NCI-H2107 (cell line): ENCODE data around the gene GSTT2.
A peak's percentile ranks its signal among the peaks of the same experiment; 100 is the strongest.
"Not testable (repeated sequence)": the region's sequence is repeated elsewhere in the genome, so short reads cannot be mapped to it uniquely, and the experiment has no call there.

Source experiments
- DNase-seq: peaks from one replicate; lab custom pipeline; 2025; lab: John Stamatoyannopoulos, UW

GSTT2 gene

DNA sequence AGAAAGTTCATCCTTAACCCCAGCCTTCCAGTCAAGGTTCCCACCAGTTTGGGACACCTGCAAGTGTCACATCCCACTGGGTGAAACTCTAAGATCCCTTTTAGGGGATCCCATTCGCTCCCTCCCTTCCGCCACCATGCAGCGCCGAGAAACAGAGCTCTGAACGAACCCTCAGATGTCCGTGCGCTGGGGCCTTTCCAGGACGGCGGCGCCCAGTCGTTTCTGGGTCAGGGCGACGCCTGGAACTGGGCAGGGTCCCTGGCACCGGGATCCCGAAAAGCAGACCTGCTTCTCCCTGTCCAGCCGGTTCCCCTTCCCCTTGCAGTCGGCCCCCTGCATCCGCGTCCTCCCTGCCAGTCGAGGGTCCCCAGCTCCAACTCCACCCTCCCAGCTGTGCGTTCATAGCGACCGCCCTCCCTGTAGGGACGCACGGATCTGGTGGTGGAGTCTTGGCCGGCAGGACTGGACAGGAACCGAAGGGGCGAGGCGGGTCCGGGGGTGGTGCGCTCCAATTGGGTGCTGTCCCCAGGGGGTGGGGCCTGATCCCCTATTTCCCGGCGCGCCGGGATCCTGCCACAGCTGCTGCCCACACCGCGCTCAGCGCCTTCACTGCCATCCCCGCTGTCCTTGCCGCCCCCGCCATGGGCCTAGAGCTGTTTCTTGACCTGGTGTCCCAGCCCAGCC lies at the start of gene GSTT2:
Gene GSTT2, plus strand, starts transcription at position 578 of the 684 bp plus-strand sequence.
- DNase-seq, result not testable (repeated sequence)

DNA sequence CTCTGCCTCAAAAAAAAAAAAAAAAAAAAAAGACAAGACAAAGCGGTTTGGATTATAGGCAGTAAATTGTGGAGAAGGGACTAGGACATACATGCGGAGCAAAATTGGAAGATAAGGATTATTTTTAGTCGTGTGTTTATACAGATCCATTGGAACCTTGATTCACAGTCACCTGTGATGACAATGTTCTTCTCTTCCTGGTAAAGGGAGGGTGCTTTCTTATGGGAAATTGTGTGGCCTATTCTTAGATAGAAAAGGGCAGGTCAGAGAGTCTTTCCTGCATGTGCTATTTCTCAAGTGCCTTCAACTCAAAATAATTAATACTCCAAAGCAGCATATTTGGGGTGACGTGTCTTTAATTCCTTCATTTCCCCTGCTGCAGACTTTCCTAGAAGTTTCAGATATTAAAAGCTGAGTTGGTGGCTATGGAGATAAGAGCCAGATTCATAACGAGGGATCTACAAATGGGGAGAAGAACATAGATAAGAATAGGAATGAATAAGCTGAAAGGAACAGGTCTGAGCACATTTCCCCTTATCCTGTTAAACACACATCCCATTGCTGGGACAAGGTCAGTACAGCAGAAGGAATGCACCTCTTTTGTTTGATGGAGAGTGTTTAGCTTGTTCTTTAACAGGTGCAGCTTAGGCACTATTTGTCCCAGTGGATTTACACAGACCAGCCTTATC lies 41.5 kb upstream of the GSTT2 start:
- DNase-seq, result no peak

DNA sequence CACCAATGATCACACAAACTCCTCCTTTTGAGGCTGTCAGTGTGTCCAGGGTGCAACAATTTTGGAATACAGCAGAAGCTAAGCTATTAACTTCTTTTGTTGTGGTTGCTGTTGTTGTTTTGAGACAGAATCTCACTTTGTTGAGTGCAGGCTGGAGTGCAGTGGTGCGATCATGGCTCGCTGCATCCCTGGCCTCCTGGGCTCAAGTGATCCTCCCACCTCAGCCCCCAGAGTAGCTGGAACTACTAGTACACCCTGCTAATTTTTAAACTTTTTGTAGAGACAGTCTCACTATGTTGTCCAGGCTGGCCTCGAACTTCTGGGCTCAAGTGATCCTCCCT lies 40.9 kb upstream of the GSTT2 start:
- no peak for DNase-seq

DNA sequence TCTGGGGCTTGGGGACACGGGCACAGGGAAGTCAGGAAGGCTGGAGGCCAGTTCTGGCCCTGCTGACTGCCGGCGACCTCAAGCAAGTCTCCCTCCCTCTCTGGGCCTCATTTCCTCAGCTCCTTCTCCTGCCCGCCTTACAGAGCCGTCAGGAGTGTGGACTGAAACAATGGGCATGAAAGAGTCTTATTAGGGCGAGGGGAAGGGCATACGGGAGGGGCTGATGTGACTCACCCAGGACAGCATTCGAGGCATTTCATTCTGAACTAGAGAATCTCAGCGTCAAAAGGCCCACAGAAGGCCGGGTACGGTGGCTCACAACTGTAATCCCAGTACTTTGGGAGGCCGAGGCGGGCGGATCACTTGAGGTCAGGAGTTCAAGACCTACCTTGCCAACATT lies 39.8 kb upstream of the GSTT2 start:
- DNase-seq, result not testable (repeated sequence)

DNA sequence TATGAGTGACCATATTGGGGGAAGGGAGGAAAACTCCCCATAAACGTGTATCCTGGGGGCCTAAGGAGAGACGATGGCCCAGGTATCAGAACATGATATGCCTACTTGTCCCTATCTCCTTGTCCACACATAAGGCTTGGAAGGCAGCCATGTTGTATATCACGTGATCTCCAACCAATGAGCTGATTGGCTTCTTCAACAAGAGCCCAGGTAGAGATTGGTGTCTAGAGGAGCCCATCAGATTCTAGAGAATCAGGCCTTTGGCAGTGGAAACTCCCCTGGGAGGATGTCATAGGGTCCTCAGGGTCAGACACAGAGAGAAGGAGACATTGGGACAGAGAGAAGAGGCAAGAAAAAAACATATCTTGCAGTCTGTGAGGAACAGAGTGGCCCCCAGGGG lies 32.5 kb upstream of the GSTT2 start:
- DNase-seq, result not testable (repeated sequence)

DNA sequence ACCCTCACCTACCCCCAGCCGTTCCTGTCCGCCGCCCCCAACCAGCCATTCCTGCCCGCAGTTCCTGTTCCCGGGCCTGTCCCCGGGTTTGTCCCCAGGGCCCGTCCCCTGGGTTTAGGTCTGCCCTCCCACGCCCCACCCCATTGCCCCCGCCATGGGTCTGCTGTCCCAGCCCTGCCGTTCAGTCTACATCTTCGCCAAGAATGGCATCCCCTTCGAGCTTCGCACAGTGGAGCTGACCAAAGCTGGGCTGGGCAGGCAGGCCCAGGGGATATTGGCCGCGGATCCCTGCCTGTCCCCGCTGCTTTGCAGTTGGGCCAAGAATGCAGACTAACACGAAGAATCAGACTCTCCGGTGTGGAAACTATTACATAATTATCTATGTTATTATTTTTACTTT lies 30.2 kb upstream of the GSTT2 start:
- not testable (repeated sequence) for DNase-seq

DNA sequence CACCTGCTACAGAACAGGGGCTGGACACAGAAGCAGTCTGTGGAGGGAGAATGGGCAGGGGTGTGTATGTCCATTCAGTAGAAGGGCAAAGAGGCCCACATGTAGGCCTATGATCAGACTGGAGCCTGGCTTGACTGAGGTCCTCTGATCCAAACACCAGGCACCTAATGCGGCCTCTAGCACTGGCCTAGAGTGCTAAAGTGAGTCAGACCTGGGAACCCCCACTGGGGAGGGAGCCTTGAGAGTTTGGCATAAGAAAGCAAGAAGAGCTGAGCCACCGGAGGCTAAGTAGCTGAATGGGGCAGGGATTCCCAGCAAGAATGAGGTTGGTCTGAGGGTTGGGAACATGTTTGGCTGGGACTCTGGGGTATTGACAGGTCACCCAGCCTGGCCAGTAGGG lies 28.6 kb upstream of the GSTT2 start:
- not testable (repeated sequence) for DNase-seq

DNA sequence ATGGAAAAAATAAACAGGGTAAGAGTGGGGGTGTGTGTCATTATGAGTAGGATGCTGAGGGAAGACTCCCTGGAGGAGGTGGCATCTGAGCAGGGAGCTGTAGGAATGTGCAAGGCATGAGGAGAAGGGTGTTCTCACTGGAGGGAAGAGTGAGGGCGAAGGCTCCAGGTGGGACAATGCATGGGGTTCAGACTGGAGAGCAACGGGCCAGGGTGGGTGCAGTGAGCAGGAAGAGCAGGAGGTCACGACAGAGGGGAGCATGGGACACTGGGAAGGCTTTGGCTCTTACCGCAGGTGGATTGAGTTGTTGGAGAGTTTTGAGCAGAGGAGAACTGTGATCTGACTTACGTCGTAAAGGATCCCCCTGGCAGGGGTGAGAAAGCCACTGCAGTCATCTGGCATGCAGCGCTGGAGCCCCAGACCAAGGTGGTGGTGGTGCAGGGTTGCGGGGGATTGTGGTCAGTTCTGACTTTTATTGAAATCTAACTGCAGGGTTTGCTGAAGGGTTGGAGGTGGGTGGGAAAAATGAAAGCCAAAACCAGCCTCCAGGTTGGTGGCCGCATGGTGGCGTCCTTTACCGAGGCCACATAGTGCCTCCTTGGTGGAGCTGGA lies 27.0 kb upstream of the GSTT2 start:
- DNase-seq, result not testable (repeated sequence)

DNA sequence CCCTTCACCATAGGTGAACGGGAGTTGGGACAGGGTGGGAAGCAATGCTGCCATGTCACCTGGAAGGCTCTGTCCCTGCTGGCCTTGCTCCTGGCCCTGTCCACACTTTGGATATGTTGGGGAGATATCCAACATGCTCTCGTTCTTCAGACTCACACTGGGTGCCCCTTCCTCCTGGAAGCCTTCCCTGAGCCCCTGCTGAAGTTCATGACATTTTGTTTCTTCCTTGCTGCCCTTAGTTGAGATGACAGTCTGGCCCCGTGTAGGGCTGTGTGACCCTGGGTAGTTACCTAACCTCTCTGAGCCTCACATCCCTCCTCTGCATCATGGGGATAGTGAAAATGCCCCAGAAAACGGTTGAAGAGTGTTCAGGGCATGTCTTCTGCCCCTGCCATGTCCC lies 26.4 kb upstream of the GSTT2 start:
- DNase-seq, result not testable (repeated sequence)

DNA sequence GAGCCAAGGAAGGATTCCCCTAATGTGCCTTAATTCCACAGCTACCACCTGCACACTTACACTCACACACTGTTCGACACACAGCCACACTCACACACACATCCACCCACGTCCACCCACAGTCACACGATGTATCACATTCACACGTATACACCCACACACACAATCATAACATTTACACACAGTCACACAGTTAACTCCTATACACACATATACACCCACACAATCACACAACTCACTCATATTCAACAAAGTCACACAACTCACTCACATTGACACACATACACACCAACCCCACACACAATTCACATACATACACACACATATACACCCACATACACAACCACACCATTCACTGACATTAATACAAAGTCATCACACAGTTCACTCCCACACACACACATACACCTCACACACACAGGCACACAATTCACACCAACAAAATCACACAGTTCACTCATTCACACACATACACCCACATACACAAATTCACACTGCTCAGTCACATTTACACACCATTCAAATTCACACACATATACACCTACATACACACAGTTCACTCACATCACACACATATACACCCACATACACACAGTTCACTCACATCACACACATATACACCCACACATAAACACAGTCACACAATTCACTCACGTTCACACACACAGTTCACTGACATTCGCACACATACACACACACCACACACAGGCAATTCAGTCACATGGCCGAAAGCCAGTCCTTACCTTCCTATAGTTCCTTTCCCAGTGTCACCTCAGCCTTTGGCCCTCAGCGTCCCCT lies 25.5 kb upstream of the GSTT2 start:
- not testable (repeated sequence) for DNase-seq

DNA sequence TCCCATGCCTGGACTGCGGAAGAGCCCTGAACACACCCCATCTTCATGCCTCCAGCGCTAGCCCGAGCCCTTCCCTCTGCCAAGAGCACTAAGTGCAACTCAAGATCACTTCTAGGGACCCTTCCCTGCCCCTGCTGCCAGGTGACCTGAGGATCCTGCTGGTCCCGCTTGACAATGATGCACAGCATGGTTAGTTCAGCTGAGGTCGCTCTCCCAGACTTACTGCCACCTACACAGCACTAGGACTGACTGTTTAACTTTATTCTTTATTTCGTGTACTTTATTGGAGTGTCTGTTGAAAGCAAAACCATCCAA lies 25.0 kb upstream of the GSTT2 start:
- DNase-seq, result not testable (repeated sequence)

DNA sequence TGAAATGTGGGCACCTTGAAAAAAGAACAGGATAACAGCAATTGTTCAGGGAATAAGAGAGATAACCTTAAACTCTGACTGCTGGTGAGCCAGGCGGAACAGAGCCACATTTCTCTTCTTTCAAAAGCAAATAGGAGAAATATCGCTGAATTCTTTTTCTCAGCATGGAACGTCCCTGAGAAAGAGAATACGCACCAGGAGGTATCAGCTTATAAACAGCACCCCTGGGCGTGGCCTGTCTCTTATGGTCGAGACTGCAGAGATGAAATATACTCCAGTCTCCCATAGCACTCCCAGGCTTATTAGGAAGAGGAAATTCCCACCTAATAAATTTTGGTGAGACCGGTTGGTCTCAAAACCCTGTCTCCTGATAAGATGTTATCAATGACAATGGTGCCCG lies 24.0 kb upstream of the GSTT2 start:
- not testable (repeated sequence) for DNase-seq

DNA sequence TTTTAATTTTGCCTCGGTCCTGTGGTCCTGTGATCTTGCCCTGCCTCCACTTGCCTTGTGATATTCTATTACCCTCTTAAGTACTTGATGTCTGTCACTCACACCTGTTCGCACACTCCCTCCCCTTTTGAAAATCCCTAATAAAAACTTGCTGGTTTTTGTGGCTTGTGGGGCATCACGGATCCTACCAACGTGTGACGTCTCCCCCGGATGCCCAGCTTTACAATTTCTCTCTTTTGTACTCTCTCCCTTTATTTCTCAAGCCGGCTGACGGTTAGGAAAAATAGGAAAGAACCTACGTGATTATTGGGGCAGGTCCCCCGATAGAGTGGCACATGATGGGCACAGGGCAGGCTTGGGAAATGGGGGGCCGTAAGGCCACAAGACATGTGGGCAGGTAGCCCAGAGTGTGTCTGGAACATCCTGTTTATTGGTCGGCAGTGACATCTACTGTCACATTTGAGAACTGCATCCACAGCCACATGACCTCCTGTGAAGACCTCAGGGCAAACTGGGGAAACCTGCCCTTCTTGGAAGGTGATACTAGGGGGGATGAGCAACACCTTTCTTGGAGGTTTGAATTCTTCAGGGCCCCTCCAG lies 23.5 kb upstream of the GSTT2 start:
- DNase-seq, result peak; percentile 3

DNA sequence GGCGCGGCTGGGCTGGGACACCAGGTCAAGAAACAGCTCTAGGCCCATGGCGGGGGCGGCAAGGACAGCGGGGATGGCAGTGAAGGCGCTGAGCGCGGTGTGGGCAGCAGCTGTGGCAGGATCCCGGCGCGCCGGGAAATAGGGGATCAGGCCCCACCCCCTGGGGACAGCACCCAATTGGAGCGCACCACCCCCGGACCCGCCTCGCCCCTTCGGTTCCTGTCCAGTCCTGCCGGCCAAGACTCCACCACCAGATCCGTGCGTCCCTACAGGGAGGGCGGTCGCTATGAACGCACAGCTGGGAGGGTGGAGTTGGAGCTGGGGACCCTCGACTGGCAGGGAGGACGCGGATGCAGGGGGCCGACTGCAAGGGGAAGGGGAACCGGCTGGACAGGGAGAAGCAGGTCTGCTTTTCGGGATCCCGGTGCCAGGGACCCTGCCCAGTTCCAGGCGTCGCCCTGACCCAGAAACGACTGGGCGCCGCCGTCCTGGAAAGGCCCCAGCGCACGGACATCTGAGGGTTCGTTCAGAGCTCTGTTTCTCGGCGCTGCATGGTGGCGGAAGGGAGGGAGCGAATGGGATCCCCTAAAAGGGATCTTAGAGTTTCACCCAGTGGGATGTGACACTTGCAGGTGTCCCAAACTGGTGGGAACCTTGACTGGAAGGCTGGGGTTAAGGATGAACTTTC lies 18.7 kb upstream of the GSTT2 start, which contains the start of gene GSTT2B:
Gene GSTT2B, minus strand, starts transcription at position 112 of the 688 bp plus-strand sequence. Its CDS starts 64 bp downstream, at position 48.
- DNase-seq, result not testable (repeated sequence)

DNA sequence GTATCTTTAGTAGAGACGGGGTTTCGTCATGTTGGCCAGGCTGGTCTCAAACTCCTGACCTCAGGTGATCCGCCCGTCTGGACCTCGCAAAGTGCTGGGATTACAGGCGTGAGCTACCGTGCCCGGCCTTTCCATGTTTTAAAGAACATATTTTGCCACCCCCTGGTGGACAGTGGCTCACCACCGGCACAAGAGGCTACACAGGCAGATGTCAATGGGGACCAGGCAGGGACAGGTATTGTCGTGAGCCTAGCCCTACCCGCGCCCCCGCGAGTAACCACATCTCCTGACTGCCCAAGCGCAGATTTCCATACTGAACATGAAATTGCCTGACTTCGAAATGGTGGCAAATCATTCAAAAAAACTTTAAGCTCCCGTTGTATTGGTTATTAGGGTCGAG lies 13.8 kb upstream of the GSTT2 start:
- DNase-seq, result not testable (repeated sequence)

DNA sequence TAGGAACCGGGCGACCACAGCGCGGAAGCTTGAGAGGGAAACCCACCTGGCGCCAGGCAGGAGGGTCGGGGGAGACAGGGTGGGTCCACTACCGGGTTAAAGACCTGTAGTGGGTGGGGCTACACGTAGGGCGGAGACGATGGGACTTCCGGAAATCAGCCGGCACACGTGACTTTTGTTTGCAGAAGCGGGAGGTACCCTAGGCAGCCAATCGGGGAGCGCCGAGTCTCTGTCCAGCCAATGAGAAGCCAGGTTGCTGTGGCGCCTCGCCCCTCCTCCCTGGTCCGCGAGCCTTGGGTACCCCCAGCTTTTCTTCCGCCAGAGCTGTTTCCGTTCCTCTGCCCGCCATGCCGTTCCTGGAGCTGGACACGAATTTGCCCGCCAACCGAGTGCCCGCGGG lies 13.4 kb upstream of the GSTT2 start, which contains the start of gene DDTL:
Gene DDTL, plus strand, starts transcription at position 321 of the 400 bp plus-strand sequence. Its CDS starts 27 bp downstream, at position 348.
- not testable (repeated sequence) for DNase-seq

DNA sequence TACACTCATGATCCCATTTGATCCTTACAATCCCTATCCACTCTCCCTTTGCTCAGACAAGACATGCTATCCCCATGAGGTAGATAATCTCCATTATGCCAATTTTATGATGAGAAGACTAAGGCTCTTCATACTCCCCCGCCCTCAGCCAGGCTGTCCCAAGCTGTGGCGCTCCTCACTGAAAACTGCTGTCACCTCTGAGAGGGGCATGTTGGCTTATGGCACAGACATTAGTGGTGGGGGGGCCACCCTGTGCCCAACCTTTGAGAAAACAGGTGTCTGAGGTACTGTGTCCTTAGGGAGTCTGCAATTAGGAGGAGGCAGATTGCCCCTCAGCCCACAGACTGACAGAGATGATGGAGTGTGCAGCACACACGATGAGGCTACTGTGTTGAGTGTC lies 10.9 kb upstream of the GSTT2 start:
- no peak for DNase-seq

DNA sequence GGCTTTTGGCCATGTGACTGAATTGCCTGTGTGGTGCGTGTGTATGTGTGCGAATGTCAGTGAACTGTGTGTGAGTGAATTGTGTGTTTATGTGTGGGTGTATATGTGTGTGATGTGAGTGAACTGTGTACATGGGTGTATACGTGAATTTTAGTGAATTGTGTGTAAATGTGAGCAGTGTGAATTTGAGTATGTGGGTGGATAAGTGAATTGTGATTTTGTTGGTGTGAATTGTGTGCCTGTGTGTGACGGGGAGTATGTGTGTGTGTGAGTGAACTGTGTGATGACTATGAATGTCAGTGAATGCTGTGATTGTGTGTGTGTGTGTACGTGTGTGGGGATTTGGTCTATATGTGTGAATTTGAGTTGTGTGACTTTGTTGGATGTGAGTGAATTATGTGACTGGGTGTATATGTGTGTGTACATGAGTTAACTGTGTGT lies 9.7 kb upstream of the GSTT2 start:
- DNase-seq, result no peak

DNA sequence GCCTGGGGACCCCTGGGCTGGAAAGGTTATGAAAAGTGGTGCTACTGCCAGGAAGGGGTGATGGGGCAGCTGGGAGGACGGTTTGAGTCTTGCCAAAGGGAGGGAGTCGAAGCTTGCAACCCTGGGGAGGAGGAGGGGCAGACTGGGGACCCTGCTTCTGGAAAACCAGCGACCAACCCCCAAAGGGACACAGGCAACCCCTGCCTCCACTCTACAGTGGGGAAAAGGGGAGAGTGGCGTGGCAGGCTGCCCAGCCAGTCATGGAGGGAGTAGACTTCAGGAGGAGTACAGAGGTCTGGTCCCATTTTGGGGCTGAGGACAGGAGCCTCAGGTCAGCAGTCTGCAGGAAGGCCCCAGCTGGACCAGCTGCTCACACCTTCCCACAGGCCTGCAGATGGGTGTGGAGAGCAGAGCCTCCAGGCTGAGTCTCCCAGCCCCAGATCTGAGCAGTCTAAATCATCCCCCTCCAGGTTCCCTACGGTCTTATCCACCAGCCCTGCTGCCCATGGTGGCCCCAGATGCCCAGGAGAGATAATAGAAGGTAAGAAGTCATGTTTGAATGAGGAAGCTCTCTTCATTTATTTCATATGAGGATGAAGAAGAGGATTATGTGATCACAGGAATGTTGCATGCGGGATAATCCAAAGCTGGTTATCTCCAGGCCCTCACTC lies 9.0 kb upstream of the GSTT2 start:
- DNase-seq, result no peak

DNA sequence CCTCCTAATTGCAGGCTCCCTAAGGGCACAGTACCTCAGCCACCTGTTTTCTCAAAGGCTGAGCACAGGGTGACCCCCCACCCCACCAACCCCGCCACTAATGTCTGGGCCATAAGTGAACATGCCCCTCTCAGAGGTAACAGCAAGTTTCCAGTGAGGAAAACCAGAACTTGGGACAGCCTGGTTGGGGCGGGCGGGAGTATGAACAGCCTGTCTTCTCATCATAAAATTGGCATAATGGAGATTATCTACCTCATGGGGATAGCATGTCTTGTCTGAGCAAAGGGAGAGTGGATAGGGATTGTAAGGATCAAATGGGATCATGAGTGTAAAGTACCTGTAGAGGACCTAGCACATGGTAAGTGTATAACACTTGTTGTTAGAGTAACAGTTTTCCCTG lies 8.0 kb upstream of the GSTT2 start:
- not testable (repeated sequence) for DNase-seq

DNA sequence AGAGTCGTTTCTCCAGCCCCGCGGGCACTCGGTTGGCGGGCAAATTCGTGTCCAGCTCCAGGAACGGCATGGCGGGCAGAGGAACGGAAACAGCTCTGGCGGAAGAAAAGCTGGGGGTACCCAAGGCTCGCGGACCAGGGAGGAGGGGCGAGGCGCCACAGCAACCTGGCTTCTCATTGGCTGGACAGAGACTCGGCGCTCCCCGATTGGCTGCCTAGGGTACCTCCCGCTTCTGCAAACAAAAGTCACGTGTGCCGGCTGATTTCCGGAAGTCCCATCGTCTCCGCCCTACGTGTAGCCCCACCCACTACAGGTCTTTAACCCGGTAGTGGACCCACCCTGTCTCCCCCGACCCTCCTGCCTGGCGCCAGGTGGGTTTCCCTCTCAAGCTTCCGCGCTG lies 5.6 kb upstream of the GSTT2 start, which contains the start of gene DDT:
Gene DDT, minus strand, starts transcription at position 97 of the 400 bp plus-strand sequence. Its CDS starts 27 bp downstream, at position 70.
- DNase-seq, result not testable (repeated sequence)
